ENCODE data around the gene AMFR. TPM values are rescaled to one million over a fixed set of nuclear protein-coding genes. Genes with fewer than 3 reads are reported as not detected.

AMFR gene
- total and polyA plus RNA-seq, 4 donors, result 43.3 to 309 (median 98.4) TPM

DNA sequence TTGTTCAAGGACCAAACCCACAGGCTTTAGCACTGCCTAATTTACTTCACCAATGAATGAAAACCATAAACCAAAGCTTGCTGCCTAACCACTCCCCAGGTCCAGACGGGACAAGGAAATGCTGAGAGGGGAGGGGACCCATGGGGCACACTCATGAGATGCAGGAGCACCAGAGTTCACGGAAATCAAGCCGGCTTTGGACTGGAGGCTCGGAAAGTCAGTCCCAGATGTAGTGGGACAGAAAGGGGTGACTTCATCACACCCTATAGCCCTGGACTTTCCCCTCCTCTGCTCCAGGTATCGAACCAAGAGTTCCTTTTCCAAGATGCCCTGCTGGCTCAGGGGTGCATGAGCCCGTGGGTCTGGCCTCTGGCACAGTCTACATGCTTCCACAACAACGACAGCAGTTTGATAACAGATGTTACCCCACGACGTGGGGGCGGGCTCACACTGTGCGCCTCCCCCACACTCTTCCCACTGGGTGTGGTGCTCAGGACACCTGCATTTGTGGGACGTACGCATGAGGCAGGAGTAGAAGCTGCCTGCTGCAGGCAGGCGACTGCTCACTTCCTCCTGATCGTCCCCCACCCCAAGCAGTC is 63.2 kb downstream of the AMFR start:
- Histone ChIP-seq H3K4me1 (ENCODE audit: control insufficient read depth in 4 of 4, insufficient read depth in 4 of 4, low read length in 3 of 4) (no peaks in the 10 kb centered on the region), H3K36me3 (ENCODE audit: control insufficient read depth in 4 of 4, insufficient read depth in 3 of 4, low read depth in 1 of 4, low read length in 3 of 4) (peaks cover 9 to 36% (median 20%) of the 10 kb centered on the region in 4 donors), H3K27ac (ENCODE audit: low read depth in 1 of 2, low read length in 2 of 2) (no peak overlapping the region), H3K4me3 (ENCODE audit: low read depth in 1 of 3, low read length in 3 of 3) (no peak overlapping the region), H3K27me3 (ENCODE audit: control insufficient read depth in 4 of 4, insufficient read depth in 4 of 4, low read length in 3 of 4) (no peaks in the 10 kb centered on the region), H3K9me3 (ENCODE audit: control insufficient read depth in 4 of 4, low read length in 3 of 4) (no peaks in the 10 kb centered on the region), H3K9ac (ENCODE audit: low read depth in 1 of 2, low read length in 2 of 2) (no peak overlapping the region)
- DNase-seq (ENCODE audit: low spot score), result peak; percentile 27
- 84% methylated on average over 15 of the region's 15 CpGs for WGBS
- TF ChIP-seq RXRA (IDR thresholded peaks at IDR 0.05) (no peak), HNF4A (conservative IDR thresholded peaks at IDR 0.05) (no peak), EGR1 (IDR thresholded peaks at IDR 0.05; ENCODE audit: low read depth in 2 of 2) (no peak), JUND (IDR thresholded peaks at IDR 0.05) (no peak), CTCF (IDR thresholded peaks at IDR 0.05; ENCODE audit: low read depth, low read length, missing input control) (no peak), RAD21 (IDR thresholded peaks at IDR 0.05) (no peak), SP1 (IDR thresholded peaks at IDR 0.05) (no peak), NR2F2 (IDR thresholded peaks at IDR 0.05) (no peak), TAF1 (conservative IDR thresholded peaks at IDR 0.05) (no peak), ZBTB33 (IDR thresholded peaks at IDR 0.05) (no peak), GABPA (IDR thresholded peaks at IDR 0.05 in 1 of 2, conservative IDR thresholded peaks at IDR 0.05 in 1 of 2) (no peak), YY1 (IDR thresholded peaks at IDR 0.05) (no peak)
- TF ChIP-seq, protein P1, sequence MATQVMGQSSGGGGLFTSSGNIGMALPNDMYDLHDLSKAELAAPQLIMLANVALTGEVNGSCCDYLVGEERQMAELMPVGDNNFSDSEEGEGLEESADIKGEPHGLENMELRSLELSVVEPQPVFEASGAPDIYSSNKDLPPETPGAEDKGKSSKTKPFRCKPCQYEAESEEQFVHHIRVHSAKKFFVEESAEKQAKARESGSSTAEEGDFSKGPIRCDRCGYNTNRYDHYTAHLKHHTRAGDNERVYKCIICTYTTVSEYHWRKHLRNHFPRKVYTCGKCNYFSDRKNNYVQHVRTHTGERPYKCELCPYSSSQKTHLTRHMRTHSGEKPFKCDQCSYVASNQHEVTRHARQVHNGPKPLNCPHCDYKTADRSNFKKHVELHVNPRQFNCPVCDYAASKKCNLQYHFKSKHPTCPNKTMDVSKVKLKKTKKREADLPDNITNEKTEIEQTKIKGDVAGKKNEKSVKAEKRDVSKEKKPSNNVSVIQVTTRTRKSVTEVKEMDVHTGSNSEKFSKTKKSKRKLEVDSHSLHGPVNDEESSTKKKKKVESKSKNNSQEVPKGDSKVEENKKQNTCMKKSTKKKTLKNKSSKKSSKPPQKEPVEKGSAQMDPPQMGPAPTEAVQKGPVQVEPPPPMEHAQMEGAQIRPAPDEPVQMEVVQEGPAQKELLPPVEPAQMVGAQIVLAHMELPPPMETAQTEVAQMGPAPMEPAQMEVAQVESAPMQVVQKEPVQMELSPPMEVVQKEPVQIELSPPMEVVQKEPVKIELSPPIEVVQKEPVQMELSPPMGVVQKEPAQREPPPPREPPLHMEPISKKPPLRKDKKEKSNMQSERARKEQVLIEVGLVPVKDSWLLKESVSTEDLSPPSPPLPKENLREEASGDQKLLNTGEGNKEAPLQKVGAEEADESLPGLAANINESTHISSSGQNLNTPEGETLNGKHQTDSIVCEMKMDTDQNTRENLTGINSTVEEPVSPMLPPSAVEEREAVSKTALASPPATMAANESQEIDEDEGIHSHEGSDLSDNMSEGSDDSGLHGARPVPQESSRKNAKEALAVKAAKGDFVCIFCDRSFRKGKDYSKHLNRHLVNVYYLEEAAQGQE (IDR thresholded peaks at IDR 0.05), result no peak
- TF ChIP-seq, protein P2, sequence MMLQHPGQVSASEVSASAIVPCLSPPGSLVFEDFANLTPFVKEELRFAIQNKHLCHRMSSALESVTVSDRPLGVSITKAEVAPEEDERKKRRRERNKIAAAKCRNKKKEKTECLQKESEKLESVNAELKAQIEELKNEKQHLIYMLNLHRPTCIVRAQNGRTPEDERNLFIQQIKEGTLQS (IDR thresholded peaks at IDR 0.05), result no peak

Measured in liver (tissue), 9 donors.